ENCODE data around the gene GPRASP1.

DNA sequence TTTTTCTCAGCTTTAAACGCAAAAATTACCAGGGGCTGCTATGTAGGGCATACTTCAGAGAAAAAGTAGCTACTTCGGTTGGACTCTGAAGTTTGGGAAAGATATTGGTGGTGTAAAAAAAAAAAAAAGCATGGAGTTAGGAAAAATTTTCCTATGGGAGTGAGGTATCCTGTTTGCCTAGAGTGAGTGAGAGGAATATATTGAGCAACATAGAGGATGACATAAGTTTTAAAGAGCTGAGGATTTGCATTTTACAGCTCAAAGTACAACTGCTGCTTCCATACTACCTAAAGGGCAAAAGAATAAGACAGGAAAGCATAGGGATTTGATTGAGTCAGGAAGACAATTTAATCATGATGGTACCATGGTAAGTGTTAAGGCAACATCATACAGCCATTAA lies 7.3 kb downstream of the GPRASP1 start:
- TF ChIP-seq, protein P1, sequence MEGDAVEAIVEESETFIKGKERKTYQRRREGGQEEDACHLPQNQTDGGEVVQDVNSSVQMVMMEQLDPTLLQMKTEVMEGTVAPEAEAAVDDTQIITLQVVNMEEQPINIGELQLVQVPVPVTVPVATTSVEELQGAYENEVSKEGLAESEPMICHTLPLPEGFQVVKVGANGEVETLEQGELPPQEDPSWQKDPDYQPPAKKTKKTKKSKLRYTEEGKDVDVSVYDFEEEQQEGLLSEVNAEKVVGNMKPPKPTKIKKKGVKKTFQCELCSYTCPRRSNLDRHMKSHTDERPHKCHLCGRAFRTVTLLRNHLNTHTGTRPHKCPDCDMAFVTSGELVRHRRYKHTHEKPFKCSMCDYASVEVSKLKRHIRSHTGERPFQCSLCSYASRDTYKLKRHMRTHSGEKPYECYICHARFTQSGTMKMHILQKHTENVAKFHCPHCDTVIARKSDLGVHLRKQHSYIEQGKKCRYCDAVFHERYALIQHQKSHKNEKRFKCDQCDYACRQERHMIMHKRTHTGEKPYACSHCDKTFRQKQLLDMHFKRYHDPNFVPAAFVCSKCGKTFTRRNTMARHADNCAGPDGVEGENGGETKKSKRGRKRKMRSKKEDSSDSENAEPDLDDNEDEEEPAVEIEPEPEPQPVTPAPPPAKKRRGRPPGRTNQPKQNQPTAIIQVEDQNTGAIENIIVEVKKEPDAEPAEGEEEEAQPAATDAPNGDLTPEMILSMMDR (IDR thresholded peaks at IDR 0.05; ENCODE audit: poor library complexity) = no peak
- TF ChIP-seq EZH2 (IDR thresholded peaks at IDR 0.05; ENCODE audit: borderline replicate concordance) = no peak
- TF ChIP-seq EZH2phosphoT487 (IDR thresholded peaks at IDR 0.05; ENCODE audit: low read depth, severe bottlenecking, unreplicated experiment) = no peak

All from hepatocyte (in vitro differentiated cells).